ENCODE data around the gene ANKMY2. TPM values are rescaled to one million over a fixed set of nuclear protein-coding genes. Genes with fewer than 3 reads are reported as not detected.

The ANKMY2 gene
- polyA plus RNA-seq, 4 donors = 27.5 to 36.7 (median 33.8) TPM

Other genes with a start within 250 kb of the ANKMY2 start
- gene CRPPA, start 224.2 kb downstream of the ANKMY2 start, polyA plus RNA-seq (ENCODE audit: insufficient read length in 4 of 4) = 1 to 10 TPM; 4.2 to 5.9 (median 4.7) TPM
- gene SOSTDC1, start 180.0 kb downstream of the ANKMY2 start, polyA plus RNA-seq (ENCODE audit: insufficient read length in 4 of 4) = 10 to 100 TPM; 43.8 to 63.3 (median 52.1) TPM
- gene LRRC72, start 118.9 kb downstream of the ANKMY2 start, polyA plus RNA-seq (ENCODE audit: insufficient read length in 4 of 4) = not detected
- gene BZW2, start 427 bp upstream of the ANKMY2 start, polyA plus RNA-seq (ENCODE audit: insufficient read length in 4 of 4) = 10 to 100 TPM; 69.0 to 82.1 (median 73.8) TPM
- 10 to 100 TPM; 24.3 to 34.3 (median 27.0) TPM for gene TSPAN13, start 108.0 kb upstream of the ANKMY2 start, polyA plus RNA-seq (ENCODE audit: insufficient read length in 4 of 4)
- 10 to 100 TPM; 48.9 to 70.8 (median 61.4) TPM for gene AGR2, start 159.2 kb upstream of the ANKMY2 start, polyA plus RNA-seq (ENCODE audit: insufficient read length in 4 of 4)
- 1 to 10 TPM; 1.8 to 5.5 (median 2.5) TPM for gene AGR3, start 236.2 kb upstream of the ANKMY2 start, polyA plus RNA-seq (ENCODE audit: insufficient read length in 4 of 4)

All from left renal cortex interstitium (tissue), 4 donors.